M059J (cell line): ENCODE results near the gene CCSER1. TPM values are rescaled to one million over a fixed set of nuclear protein-coding genes. Genes with fewer than 3 reads are reported as not detected.

Experiments
- DNase-seq: peaks from one replicate; pipeline ENCODE4 v3.0.0-alpha.2; 2012; ENCODE audit warnings: low read depth
- total RNA-seq: library from RNA; depleted of rRNA; stranded (reverse); fragments of >200 nt; shearing (Covaris generic); gene quantifications from 2 replicates; pipeline ENCODE4 v1.2.3, GENCODE V29; 2014

CCSER1 gene
- total RNA-seq, 1 experiment from 2014 or later = not detected

DNA sequence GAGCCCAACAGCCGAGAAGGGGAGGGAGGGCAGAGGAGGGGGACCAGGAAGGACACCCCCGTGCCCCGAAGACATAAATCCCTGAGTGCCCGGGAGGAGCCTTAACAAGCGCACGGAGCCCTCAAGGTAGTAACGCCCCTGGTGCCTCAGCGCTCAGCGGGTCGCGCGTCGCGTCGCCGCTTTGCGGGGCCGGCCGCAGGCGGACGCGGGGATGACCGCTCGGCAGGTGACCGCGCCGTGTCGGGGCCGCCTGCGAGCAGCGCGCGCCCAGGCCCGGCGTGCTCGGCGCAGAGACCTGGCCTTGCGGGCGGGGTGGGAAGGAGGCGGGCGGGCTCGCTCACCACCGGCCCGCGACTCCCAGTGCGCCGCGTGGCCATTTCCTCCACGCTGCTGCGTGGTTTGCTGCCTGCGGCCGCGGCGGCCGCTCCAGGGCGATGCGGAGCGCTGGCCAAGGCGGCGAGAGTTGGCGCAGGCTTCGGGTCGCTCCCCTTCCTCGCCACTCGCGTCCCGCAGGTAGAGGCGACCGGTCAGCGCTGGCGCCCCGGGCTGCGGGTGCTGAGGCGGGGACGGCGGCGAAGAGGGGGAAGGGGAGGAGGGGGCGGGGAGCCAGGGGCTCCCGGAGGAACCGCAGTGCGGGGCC, 632 bp downstream of the CCSER1 start:
- no peak for DNase-seq

- no peak for DNase-seq
These were observed 1.8 kb downstream of the CCSER1 start for GRCh38 chr4:90128961-90129495.

DNA sequence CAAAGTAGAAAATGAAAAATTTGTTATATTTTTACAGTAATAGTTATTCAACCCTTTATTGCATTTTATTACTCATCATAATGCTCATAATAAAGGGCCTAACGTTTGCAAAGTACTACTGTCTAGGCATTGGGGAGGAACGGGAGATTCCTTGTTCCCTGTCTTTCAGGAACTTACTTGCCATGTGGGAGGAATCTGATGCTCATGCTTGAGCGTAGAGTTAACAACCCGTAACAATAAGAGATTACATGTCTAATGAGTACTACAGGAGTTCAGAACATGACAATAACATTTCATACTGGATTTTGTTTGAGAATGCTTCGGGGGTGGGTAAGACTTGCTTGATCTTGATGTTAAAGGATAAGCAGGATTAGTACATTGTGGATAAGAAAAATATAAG, 2.9 kb downstream of the CCSER1 start:
- DNase-seq = no peak

GRCh38 chr4:90137555-90137954, 10.4 kb downstream of the CCSER1 start:
- peak; percentile 16 for DNase-seq

DNA sequence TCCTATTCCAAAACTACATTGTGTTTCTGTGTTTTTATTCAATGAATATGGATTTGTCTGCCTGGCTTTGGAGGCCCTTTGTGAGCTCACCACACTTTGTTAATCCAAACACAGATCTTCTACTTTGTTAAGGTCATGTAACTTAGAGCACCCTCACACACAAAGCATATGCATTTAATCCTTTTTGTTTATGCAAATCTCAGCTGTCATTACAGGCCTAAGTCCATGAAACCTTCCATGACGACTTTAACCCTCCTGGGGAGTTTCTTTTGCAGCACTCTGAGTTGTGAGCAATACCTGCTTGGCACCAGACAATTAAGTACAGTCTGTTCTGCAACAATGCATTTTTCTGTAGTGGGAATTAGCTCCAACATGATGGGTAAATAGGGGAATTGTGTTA, 14.9 kb downstream of the CCSER1 start:
- DNase-seq = no peak

- DNase-seq = no peak
These were observed 18.1 kb downstream of the CCSER1 start for GRCh38 chr4:90145319-90145718.

GRCh38 chr4:90146306-90146705, 19.1 kb downstream of the CCSER1 start:
- DNase-seq = no peak

DNA sequence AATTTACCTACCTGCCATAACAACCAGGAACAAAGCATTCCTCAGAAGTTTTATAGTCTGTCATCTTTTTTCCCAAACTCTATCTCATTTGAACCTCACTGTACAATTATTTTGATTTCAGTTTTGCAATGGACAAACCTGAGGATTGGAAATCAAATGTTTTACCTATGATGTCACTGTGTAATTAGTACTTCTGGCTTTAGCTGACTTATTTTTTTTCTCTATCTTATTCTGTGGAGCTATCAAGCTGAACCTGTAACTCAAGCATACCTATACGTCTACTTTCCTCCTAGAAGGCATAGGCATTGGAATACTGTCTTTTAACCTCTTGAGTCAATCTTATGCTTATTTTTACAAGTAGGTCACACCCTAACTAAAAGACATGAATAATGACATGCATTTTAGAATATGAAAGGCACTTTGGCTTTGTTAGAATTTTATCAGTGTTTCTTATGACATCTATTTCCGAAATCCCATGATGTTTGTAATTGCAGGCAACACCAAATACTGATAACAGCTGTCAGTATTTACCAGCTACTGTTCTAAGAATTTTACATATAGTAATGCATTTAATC, 21.5 kb downstream of the CCSER1 start:
- no peak for DNase-seq

GRCh38 chr4:90152024-90152423, 24.8 kb downstream of the CCSER1 start:
- DNase-seq = no peak

DNA sequence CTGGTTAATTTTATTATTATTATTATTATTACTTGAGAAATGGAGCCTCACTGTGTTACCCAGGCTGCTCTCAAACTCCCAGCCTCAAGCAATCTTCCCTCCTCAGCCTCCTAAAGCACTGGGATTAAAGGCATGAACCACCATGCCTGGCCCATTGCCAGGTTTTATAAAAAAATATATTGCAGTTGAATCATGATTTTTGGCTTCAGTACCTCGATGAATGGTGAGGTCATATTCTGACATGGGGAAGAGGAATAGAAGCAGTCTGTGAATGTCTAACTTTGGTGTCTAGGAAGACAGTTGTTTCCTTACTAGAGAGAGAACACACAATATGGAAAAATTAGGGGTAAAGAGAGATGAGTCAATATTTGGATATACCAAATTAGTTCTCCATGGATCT, 32.0 kb downstream of the CCSER1 start:
- DNase-seq = no peak

DNA sequence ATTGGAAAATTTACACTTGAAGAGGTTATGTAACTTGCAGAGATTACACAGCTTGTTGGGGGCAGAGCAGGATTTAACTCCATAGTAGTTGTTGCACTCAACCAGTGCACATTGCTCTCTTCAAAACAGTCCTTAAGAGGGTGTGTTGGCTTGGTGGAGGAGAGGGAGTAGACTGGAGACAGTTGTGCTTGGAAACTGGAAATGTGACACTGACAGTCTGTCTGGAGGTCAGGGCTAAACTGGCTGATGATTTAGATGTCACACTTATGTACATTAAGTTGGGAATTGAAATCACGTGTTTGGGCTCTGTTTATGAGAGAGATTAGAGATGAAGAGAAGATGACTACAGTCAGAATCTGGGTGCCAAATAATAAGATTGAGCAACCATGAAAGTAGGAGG, 32.9 kb downstream of the CCSER1 start:
- DNase-seq = no peak

- no peak for DNase-seq
These were observed 35.4 kb downstream of the CCSER1 start for GRCh38 chr4:90162566-90162965.

DNA sequence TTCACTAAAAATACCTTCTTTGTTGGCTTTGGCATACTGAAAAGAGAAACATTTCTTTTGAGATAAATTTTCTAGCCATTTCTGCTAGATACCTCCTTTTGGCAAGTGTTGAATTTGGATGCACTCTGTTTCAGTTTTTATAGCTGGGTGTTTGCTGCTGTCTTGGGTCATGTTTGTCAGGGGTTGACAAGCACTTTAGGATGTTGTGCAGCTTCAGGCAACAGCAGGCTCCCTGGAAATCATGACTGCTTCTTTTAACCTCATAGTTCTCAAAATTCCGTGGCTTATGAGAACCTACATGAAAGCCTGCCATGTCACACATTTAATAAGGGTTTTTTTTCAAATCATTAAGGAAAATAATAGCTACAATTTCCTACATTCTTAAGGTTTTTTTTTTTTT, 36.7 kb downstream of the CCSER1 start:
- DNase-seq = no peak

GRCh38 chr4:90165883-90166282, 38.7 kb downstream of the CCSER1 start:
- DNase-seq = no peak

DNA sequence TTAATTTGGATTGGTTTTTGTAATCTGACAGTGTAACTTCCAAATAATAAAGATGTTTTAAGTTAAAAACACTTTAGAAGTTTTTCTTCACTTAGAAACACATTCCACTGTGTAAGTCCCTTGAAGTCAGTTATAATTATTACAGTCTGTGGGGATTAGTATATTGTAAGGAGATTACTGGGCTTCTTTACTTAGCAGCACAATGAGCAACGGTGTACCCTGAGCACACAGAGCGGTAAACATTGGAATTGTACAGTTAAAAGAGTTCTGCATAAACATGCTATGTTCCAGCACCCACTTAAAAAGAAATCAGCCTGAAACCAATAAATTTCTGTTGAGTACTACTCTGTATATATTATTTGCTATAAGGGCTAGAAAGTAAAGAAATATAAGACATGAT, 44.3 kb downstream of the CCSER1 start:
- no peak for DNase-seq

DNA sequence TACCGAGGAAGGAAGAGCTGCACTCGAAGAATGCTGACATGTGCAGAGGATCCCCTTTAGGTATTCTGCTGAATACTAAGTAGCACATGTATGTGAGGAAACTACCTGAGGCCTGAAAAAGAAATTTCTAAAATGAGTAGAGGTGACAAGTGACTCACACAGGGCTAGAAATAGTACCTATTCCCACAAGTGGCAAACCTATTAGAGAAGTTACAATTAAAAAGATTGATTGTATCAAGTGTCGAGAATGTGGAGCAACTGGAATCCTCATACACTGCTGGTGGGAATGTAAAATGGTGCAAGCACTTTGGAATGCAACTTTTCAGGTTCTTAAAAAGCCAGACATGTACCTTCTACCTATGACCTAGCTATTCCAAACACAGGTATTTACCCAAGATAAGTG, 47.4 kb downstream of the CCSER1 start:
- DNase-seq = no peak

DNA sequence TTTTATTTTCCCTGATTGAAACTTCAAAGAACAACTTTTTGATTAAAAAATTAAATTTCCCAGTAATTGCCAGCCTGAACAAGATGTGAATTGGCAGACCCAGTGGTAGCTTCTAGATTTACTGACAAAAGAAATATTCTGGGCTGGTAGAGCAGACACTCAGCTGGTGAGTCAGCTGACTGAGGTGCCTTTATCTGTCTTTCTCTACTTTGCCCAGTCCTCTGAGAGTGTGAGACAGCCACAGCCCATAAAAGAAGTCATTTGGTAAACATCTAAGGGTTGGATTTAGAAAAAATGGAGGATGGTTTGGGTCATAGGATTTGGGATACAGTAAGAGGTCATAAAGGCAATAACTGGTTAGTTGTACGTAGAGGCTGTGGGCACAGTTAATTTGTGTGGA, 54.5 kb downstream of the CCSER1 start:
- peak; percentile 2 for DNase-seq

DNA sequence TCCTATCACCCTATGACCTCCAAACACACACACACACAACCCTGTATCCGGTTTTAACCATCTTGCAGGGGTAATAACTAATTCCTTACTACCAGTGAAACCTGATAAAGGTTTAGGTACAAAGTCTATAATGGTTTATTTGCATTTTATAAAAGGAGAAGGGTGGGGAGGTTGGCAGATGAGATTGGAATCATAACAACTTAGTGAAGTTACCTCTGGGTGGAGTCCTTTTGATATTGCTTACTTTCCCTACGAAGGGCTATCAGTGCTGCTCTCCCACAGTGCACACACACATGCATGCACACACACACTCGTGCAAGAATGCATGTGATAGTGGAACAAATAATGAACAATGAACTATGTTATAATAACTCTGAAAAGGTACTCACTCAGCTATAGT, 56.1 kb downstream of the CCSER1 start:
- no peak for DNase-seq

DNA sequence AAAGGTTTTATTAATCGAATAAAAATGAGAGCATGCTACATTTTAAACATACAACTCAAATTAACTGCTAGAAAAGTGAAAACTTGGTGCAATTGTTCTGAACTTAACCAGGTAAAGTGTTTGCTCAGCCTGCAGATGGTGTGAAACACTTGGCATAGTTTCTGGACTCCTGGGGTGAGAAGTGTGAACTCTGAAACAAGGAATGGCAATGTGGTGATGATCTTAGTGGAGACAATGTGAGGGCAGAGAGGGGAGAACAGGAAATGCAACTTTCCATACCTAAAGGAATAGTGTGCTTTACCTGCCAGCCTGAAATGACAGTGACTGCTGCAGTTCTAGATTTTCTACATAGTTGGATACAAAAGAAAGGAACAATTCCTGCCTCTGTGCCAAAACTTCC, 57.4 kb downstream of the CCSER1 start:
- no peak for DNase-seq

DNA sequence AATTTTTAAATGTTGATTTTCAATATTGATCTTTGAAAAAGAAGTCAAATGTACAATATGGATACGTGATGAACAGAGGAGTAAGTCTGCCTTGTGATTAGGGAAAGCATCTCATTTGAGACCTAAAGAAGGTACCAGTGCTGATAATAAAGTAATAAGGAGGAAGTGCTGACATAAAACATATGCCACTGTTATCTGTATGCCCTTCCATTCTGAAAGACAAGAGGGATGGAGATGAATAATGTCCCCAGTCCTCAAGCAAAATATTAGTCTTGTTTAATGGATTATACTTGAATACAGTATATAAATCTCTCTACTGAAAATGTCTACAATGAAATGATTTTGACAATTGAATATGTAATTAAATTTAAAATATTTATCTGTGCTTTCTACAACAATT, 58.2 kb downstream of the CCSER1 start:
- DNase-seq = no peak

GRCh38 chr4:90186229-90186628, 59.0 kb downstream of the CCSER1 start:
- DNase-seq = no peak

GRCh38 chr4:90187148-90187884, 60.1 kb downstream of the CCSER1 start:
- no peak for DNase-seq

DNA sequence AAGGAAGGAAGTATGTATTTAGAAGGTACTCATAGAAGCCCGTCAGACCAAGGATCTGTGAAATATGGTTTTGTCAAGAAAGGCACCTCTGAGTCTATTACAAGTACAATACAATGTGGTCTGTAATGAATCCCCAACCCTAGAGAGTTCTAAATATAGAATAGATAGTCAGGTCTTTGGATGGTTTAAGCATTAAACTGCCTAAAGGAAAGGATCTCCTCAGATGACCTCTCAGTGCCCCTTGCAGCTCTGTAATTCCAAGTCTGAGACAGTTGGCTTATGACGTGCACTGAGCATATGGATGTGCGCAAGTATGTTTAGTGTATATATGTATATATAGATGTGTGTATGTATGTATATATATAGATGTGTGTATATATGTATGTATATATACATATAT, 62.0 kb downstream of the CCSER1 start:
- no peak for DNase-seq
